Neutrophil (primary cell): ENCODE data around the gene RB1.

Source experiments
- H3K27ac ChIP-seq: fragments of 200-600 bp; sonication (generic); 2 replicates; pipeline ENCODE4 v1.5.1; 2016; ENCODE audit warnings: mild to moderate bottlenecking, moderate library complexity
- H3K27me3 ChIP-seq: fragments of 200-600 bp; sonication (generic); 2 replicates; pipeline ENCODE4 v1.6.0; 2016; ENCODE audit warnings: mild to moderate bottlenecking
- H3K36me3 ChIP-seq: fragments of 200-600 bp; sonication (generic); 2 replicates; pipeline ENCODE4 v1.5.1; 2017
- H3K4me1 ChIP-seq, 2 experiments: fragments of 200-600 bp in 1 of 2; sonication (generic) in 1 of 2; 1 replicate in 1 of 2; 2 replicates in 1 of 2; pipeline versions ENCODE4 v1.5.1 to v1.6.1; 2013 to 2016; ENCODE audit warnings: low read depth in 1 of 2, low read length in 1 of 2, mild to moderate bottlenecking in 1 of 2, moderate library complexity in 1 of 2; ENCODE audit not compliant: control insufficient read depth in 1 of 2, insufficient read depth in 1 of 2
- H3K4me3 ChIP-seq, 2 experiments: fragments of 200-600 bp in 1 of 2; sonication (generic) in 1 of 2; 1 replicate in 1 of 2; 2 replicates in 1 of 2; pipeline ENCODE4 v1.5.1; 2013 to 2016; ENCODE audit warnings: low read depth in 1 of 2, low read length in 1 of 2, mild to moderate bottlenecking in 1 of 2, moderate library complexity in 1 of 2
- H3K9me3 ChIP-seq: fragments of 200-600 bp; sonication (generic); 2 replicates; pipeline ENCODE4 v1.5.1; 2016
- TF ChIP-seq, protein P1 (sequence below): fragments of 200-600 bp; sonication (generic); IDR thresholded peaks from 2 replicates; pipeline ENCODE4 v1.5.1; 2016; ENCODE audit warnings: antibody characterized with exemption

The RB1 gene

GRCh38 chr13:48510698-48511097, 207.1 kb downstream of the RB1 start:
- H3K4me3 ChIP-seq, result no peak overlapping the region
- H3K27me3 ChIP-seq, result no peaks in the 10 kb centered on the region
- peak overlapping the region; percentile 37 for H3K27ac ChIP-seq
- no peaks in the 10 kb centered on the region for H3K9me3 ChIP-seq
- peaks cover 51% of the 10 kb centered on the region for H3K36me3 ChIP-seq
- TF ChIP-seq, protein P1, sequence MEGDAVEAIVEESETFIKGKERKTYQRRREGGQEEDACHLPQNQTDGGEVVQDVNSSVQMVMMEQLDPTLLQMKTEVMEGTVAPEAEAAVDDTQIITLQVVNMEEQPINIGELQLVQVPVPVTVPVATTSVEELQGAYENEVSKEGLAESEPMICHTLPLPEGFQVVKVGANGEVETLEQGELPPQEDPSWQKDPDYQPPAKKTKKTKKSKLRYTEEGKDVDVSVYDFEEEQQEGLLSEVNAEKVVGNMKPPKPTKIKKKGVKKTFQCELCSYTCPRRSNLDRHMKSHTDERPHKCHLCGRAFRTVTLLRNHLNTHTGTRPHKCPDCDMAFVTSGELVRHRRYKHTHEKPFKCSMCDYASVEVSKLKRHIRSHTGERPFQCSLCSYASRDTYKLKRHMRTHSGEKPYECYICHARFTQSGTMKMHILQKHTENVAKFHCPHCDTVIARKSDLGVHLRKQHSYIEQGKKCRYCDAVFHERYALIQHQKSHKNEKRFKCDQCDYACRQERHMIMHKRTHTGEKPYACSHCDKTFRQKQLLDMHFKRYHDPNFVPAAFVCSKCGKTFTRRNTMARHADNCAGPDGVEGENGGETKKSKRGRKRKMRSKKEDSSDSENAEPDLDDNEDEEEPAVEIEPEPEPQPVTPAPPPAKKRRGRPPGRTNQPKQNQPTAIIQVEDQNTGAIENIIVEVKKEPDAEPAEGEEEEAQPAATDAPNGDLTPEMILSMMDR, result no peak
- peaks cover 25 to 26% of the 10 kb centered on the region in 2 experiments for H3K4me1 ChIP-seq

DNA sequence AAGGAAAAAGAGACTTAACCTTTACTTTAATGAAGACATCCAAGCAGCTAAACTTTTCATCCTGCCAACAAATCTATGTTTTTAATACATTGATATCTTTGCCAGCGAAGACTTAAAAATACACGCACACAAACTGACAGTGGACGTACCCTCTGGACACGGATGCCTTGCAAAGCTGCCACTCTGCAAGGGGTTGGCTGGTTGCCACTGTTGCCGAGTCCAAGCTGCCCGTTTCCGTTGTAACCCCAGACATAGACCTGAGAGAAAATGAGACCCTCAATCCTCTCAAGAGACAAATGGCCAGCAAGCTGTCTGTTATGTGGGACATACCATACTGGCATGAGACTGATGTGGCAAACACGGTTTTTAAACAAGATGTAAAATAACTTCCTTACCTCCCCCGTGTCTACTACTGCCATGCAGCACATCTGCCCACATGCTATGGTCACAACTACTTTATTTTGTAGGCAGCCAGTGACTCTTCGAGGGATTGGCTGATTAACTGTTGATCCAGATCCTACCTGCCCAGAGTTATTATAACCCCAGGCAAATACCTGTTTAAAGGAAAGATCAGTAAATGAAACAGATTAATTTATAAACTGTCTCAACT, 208.2 kb downstream of the RB1 start:
- H3K36me3 ChIP-seq, result peaks cover 56% of the 10 kb centered on the region

DNA sequence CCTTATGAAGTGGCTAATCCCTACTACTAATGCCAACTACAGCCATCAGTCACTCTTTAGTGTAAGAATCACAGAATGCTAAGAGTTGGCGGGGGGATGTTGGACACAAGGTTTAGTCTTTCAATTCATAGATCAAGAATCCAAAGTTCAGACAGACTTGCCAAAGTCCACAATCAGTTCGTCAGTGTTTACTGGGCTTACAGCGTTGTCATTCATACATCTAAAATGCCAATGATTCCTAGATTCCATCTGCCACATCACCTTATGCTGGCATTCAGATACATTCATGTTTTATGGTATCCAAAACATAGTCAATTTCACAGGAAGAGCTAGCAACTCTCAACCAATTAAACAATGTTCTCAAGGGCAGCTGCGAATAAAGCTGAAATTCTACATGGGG, 211.2 kb downstream of the RB1 start:
- H3K27ac ChIP-seq, result no peak overlapping the region
- TF ChIP-seq, protein P1, result no peak

More for the DNA sequence above, 208.2 kb downstream of the RB1 start:
- TF ChIP-seq, protein P1, result no peak
- H3K4me1 ChIP-seq, result peaks cover 14 to 16% of the 10 kb centered on the region in 2 experiments
- no peaks in the 10 kb centered on the region for H3K9me3 ChIP-seq
- no peak overlapping the region for H3K27ac ChIP-seq
- H3K4me3 ChIP-seq, result no peak overlapping the region
- no peaks in the 10 kb centered on the region for H3K27me3 ChIP-seq

DNA sequence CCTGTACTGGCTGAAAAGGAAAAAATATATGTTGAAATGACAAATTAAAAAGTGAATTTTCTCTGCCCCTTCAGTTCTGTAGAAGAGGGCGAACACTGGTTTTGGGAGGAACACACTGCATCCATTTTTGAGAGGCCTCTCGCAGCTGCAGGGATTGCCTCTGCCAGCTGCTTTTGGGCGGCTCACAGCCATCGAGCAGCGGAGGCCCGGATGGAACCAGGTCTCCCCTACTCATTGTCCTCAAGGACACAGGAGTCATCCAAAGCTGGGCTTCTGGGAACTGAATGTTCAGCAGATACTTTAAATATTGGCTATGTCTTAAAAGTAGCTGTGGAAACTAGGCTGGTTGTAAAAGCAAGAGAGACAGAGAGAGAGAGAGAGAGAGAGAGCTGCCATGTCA, 212.2 kb downstream of the RB1 start:
- Histone ChIP-seq H3K27me3 (no peaks in the 10 kb centered on the region), H3K4me1 (peaks cover under 1 to 2% of the 10 kb centered on the region in 2 experiments), H3K36me3 (peaks cover 50% of the 10 kb centered on the region), H3K27ac (no peak overlapping the region), H3K4me3 (no peak overlapping the region), H3K9me3 (no peaks in the 10 kb centered on the region)
- TF ChIP-seq, protein P1, result no peak

More for the DNA sequence above, 211.2 kb downstream of the RB1 start:
- Histone ChIP-seq H3K4me3 (no peak overlapping the region), H3K36me3 (peaks cover 53% of the 10 kb centered on the region), H3K9me3 (no peaks in the 10 kb centered on the region), H3K27me3 (no peaks in the 10 kb centered on the region), H3K4me1 (peaks cover 9 to 11% of the 10 kb centered on the region in 2 experiments)

GRCh38 chr13:48518083-48518482, 214.5 kb downstream of the RB1 start:
- Histone ChIP-seq H3K4me3 (no peak overlapping the region), H3K4me1 (no peaks in the 10 kb centered on the region), H3K9me3 (no peaks in the 10 kb centered on the region), H3K27me3 (no peaks in the 10 kb centered on the region), H3K27ac (no peak overlapping the region), H3K36me3 (peaks cover 45% of the 10 kb centered on the region)
- TF ChIP-seq, protein P1, result no peak
